PC-3 (cell line): ENCODE results near the gene BMF. TPM values are rescaled to one million over a fixed set of nuclear protein-coding genes. Genes with fewer than 3 reads are reported as not detected.

Source experiments
- ATAC-seq: fragments of 200-7000 bp; cut with Tn5 transposase; 2 replicates; pipeline ENCODE4 v1.9.1; 2020; ENCODE audit warnings: mild to moderate bottlenecking, moderate library complexity
- BruUV-seq: library from RNA; stranded (reverse); fragments of 400-500 nt; replicated peaks from 2 replicates; lab custom pipeline; 2021; lab: Mats Ljungman, UMichigan
- CTCF ChIA-PET: fragments of 300-600 bp; sonication (Branson Sonifier 250); formaldehyde crosslinking; loops from one replicate; lab custom pipeline; 2022; ENCODE audit warnings: antibody characterized with exemption; lab: Charles Lee
- POLR2A ChIA-PET: fragments of 300-600 bp; sonication (Branson Sonifier 250); formaldehyde crosslinking; loops from one replicate; lab custom pipeline; 2022; ENCODE audit warnings: antibody characterized with exemption; ENCODE audit not compliant: unreplicated experiment; lab: Charles Lee
- DNase-seq: peaks from one replicate; pipeline ENCODE4 v3.0.0-alpha.2; 2015
- H2AFZ ChIP-seq: fragments of 300-600 bp; sonication (generic); 2 replicates; pipeline ENCODE4 v1.6.0; 2016; ENCODE audit warnings: antibody characterized with exemption, low read length
- H3F3A ChIP-seq: fragments of 300-600 bp; sonication (generic); one replicate; pipeline ENCODE4 v1.6.0; 2017; ENCODE audit warnings: antibody characterized with exemption, low read length, control low read depth, mild to moderate bottlenecking; ENCODE audit not compliant: unreplicated experiment
- H3K27ac ChIP-seq: fragments of 300-600 bp; sonication (generic); 2 replicates; pipeline ENCODE4 v1.5.1; 2016; ENCODE audit warnings: mild to moderate bottlenecking, low read length
- H3K27me3 ChIP-seq: fragments of 300-600 bp; sonication (generic); 2 replicates; pipeline ENCODE4 v1.6.1; 2016; ENCODE audit warnings: low read length, mixed read lengths
- H3K36me3 ChIP-seq: fragments of 300-600 bp; sonication (generic); 2 replicates; pipeline ENCODE4 v1.6.1; 2016; ENCODE audit warnings: low read depth, mixed run types, low read length, mixed read lengths
- H3K4me1 ChIP-seq: fragments of 300-600 bp; sonication (generic); 2 replicates; pipeline ENCODE4 v1.5.1; 2016; ENCODE audit warnings: low read length; ENCODE audit not compliant: insufficient read depth
- H3K4me2 ChIP-seq: fragments of 300-600 bp; sonication (generic); 2 replicates; pipeline ENCODE4 v1.6.0; 2016; ENCODE audit warnings: low read length
- H3K4me3 ChIP-seq: fragments of 300-600 bp; sonication (generic); 2 replicates; pipeline ENCODE4 v1.5.1; 2016; ENCODE audit warnings: mild to moderate bottlenecking, low read length, mixed read lengths
- H3K79me2 ChIP-seq: fragments of 300-600 bp; sonication (generic); 2 replicates; pipeline ENCODE4 v1.6.1; 2017; ENCODE audit warnings: low read length, mixed read lengths
- H3K9ac ChIP-seq: fragments of 300-600 bp; sonication (generic); 2 replicates; pipeline ENCODE4 v1.6.0; 2016; ENCODE audit warnings: mild to moderate bottlenecking, low read length
- H3K9me2 ChIP-seq: fragments of 300-600 bp; sonication (generic); replicated peaks from 2 replicates; pipeline ENCODE4 v1.6.1; 2016; ENCODE audit warnings: mixed run types, low read length, mixed read lengths
- H3K9me3 ChIP-seq: fragments of 300-600 bp; sonication (generic); 2 replicates; pipeline ENCODE4 v1.6.1; 2016; ENCODE audit warnings: low read length, mixed read lengths
- H4K20me1 ChIP-seq: fragments of 300-600 bp; sonication (generic); 2 replicates; pipeline ENCODE4 v1.6.1; 2016; ENCODE audit warnings: low read length, mixed read lengths
- CTCF ChIP-seq: fragments of 300-600 bp; sonication (generic); conservative IDR thresholded peaks from 2 replicates; pipeline ENCODE4 v1.5.1; 2017; ENCODE audit warnings: antibody characterized with exemption, low read depth, mild to moderate bottlenecking, low read length
- EZH2 ChIP-seq: fragments of 300-600 bp; sonication (generic); IDR thresholded peaks from one replicate; pipeline ENCODE4 v1.6.1; 2017; ENCODE audit warnings: antibody characterized with exemption, mild to moderate bottlenecking, low read length; ENCODE audit not compliant: unreplicated experiment
- EZH2phosphoT487 ChIP-seq: fragments of 300-600 bp; sonication (generic); IDR thresholded peaks from 2 replicates; pipeline ENCODE4 v1.6.1; 2018; ENCODE audit warnings: mild to moderate bottlenecking, antibody characterized with exemption, low read length, borderline replicate concordance
- intact Hi-C: fragments of 100-400 bp; cut with micrococcal nuclease; formaldehyde crosslinking; loops from 2 replicates; pipeline ENCODE4 v1.9.0; 2023
- total RNA-seq: library from RNA; depleted of rRNA; stranded (reverse); fragments of >200 nt; gene quantifications from 2 replicates; pipeline ENCODE4 v1.2.3, GENCODE V29; 2014

Gene BMF
- total RNA-seq, 1 experiment from 2014 or later = 0.95 TPM

GRCh38 chr15:40060236-40060961, 48.3 kb downstream of the BMF start:
- H4K20me1 ChIP-seq = no peaks in the 10 kb centered on the region
- ChIA-PET CTCF (no interaction called here), POLR2A (interaction anchor here (0.7 kb wide), 1 partner anchor 41 kb away, joined by 3 read pairs; no protein-coding TSS in a partner anchor)
- H3K36me3 ChIP-seq = no peaks in the 10 kb centered on the region
- H3K79me2 ChIP-seq = no peaks in the 10 kb centered on the region
- no peak for ATAC-seq
- no peak overlapping the region for H3K4me3 ChIP-seq
- H3K9ac ChIP-seq = no peak overlapping the region
- H3F3A ChIP-seq = no peaks in the 10 kb centered on the region
- no peaks in the 10 kb centered on the region for H3K9me3 ChIP-seq
- H3K27ac ChIP-seq = no peak overlapping the region
- peaks cover 41% of the 10 kb centered on the region for H3K4me1 ChIP-seq
- no peak overlapping the region for H2AFZ ChIP-seq
- no peak for DNase-seq
- H3K9me2 ChIP-seq = no peaks in the 10 kb centered on the region
- intact Hi-C loops = no loop called here
- H3K4me2 ChIP-seq = no peak overlapping the region
- H3K27me3 ChIP-seq = no peaks in the 10 kb centered on the region
- no peak for TF ChIP-seq CTCF
- TF ChIP-seq EZH2 = no peak
- no peak for TF ChIP-seq EZH2phosphoT487
- no TSS peak for BruUV-seq

GRCh38 chr15:40059821-40060220, 48.9 kb downstream of the BMF start:
- no peak overlapping the region for H2AFZ ChIP-seq
- H3F3A ChIP-seq = no peaks in the 10 kb centered on the region
- DNase-seq (no peak), ATAC-seq (no peak)
- H3K9ac ChIP-seq = no peak overlapping the region
- H3K27me3 ChIP-seq = no peaks in the 10 kb centered on the region
- H3K4me3 ChIP-seq = no peak overlapping the region
- intact Hi-C loops = no loop called here
- no peaks in the 10 kb centered on the region for H3K9me3 ChIP-seq
- TF ChIP-seq EZH2 (no peak), EZH2phosphoT487 (no peak), CTCF (no peak)
- H3K4me2 ChIP-seq = no peak overlapping the region
- no peaks in the 10 kb centered on the region for H3K36me3 ChIP-seq
- H3K9me2 ChIP-seq = no peaks in the 10 kb centered on the region
- POLR2A ChIA-PET = interaction anchor here (0.7 kb wide), 1 partner anchor 42 kb away, joined by 3 read pairs; no protein-coding TSS in a partner anchor
- H4K20me1 ChIP-seq = no peaks in the 10 kb centered on the region
- CTCF ChIA-PET = no interaction called here
- no peaks in the 10 kb centered on the region for H3K79me2 ChIP-seq
- H3K4me1 ChIP-seq = peaks cover 42% of the 10 kb centered on the region
- H3K27ac ChIP-seq = no peak overlapping the region
- no TSS peak for BruUV-seq

GRCh38 chr15:40058476-40059140, 50.1 kb downstream of the BMF start:
- intact Hi-C loops = no loop called here
- Histone ChIP-seq H3K9me3 (no peaks in the 10 kb centered on the region), H3K4me2 (no peak overlapping the region), H3F3A (no peaks in the 10 kb centered on the region), H3K9me2 (no peaks in the 10 kb centered on the region), H3K9ac (no peak overlapping the region), H3K27ac (no peak overlapping the region), H3K79me2 (no peaks in the 10 kb centered on the region), H3K36me3 (no peaks in the 10 kb centered on the region), H4K20me1 (no peaks in the 10 kb centered on the region), H3K4me3 (no peak overlapping the region), H2AFZ (no peak overlapping the region), H3K27me3 (no peaks in the 10 kb centered on the region), H3K4me1 (peaks cover 37% of the 10 kb centered on the region)
- ATAC-seq (no peak), DNase-seq (peak; percentile 31)
- no TSS peak for BruUV-seq
- ChIA-PET POLR2A (no interaction called here), CTCF (no interaction called here)
- TF ChIP-seq CTCF (no peak), EZH2 (no peak), EZH2phosphoT487 (no peak)
